Embryonic facial prominence (tissue), 1 donor: ENCODE results near the gene CDK7.

Source experiments
- DNase-seq: peaks from one replicate; pipeline ENCODE4 v3.0.0-alpha.2; 2016; ENCODE audit errors: extremely low spot score

Gene CDK7

GRCh38 chr5:69292306-69292705 lies 57.6 kb downstream of the CDK7 start:
- DNase-seq, result no peak

GRCh38 chr5:69293882-69294281 lies 59.2 kb downstream of the CDK7 start:
- DNase-seq, result no peak

- no peak for DNase-seq
These were observed 60.5 kb downstream of the CDK7 start for GRCh38 chr5:69295088-69295754.

- no peak for DNase-seq
These were observed 64.9 kb downstream of the CDK7 start for GRCh38 chr5:69299625-69300024.

- no peak for DNase-seq
These were observed 66.0 kb downstream of the CDK7 start for GRCh38 chr5:69300537-69301203.

GRCh38 chr5:69305512-69305911 lies 70.8 kb downstream of the CDK7 start:
- no peak for DNase-seq

- no peak for DNase-seq
These were observed 73.4 kb downstream of the CDK7 start for GRCh38 chr5:69308046-69308553.

GRCh38 chr5:69309380-69309779 lies 74.7 kb downstream of the CDK7 start:
- DNase-seq, result no peak

- no peak for DNase-seq
These were observed 77.9 kb downstream of the CDK7 start for GRCh38 chr5:69312459-69313160.

GRCh38 chr5:69313428-69313827 lies 78.7 kb downstream of the CDK7 start:
- no peak for DNase-seq

GRCh38 chr5:69315972-69316371 lies 81.3 kb downstream of the CDK7 start:
- DNase-seq, result no peak

- no peak for DNase-seq
These were observed 82.7 kb downstream of the CDK7 start for GRCh38 chr5:69317391-69317790.

GRCh38 chr5:69326365-69326764 lies 91.7 kb downstream of the CDK7 start:
- DNase-seq, result no peak
